Mesenchymal stem cell (in vitro differentiated cells and primary cell): ENCODE results near the gene OR4M2.
"Not testable (repeated sequence)": the region's sequence is repeated elsewhere in the genome, so short reads cannot be mapped to it uniquely, and the experiment has no call there.

ENCODE experiments used
- DNase-seq: peaks from one replicate; pipeline ENCODE4 v3.0.0-alpha.2; 2013
- H2AFZ ChIP-seq: one replicate; pipeline ENCODE4 v1.6.1; 2013; ENCODE audit warnings: low read depth, mild to moderate bottlenecking, control low read depth, inconsistent platforms, low read length, moderate library complexity
- H2AK5ac ChIP-seq: 2 replicates; pipeline ENCODE4 v1.6.1; 2013; ENCODE audit warnings: low read length, moderate library complexity, mild to moderate bottlenecking, inconsistent platforms; ENCODE audit not compliant: severe bottlenecking
- H2BK120ac ChIP-seq: one replicate; pipeline ENCODE4 v1.6.1; 2013; ENCODE audit warnings: low read depth, mild to moderate bottlenecking, inconsistent platforms, low read length, moderate library complexity
- H2BK12ac ChIP-seq, 2 experiments: one replicate each; pipeline ENCODE4 v1.6.1; 2013; ENCODE audit warnings: inconsistent platforms in 2 of 2, low read length in 2 of 2, mild to moderate bottlenecking in 2 of 2, moderate library complexity in 2 of 2, control low read depth in 1 of 2
- H2BK15ac ChIP-seq: one replicate; pipeline ENCODE4 v1.6.1; 2013; ENCODE audit warnings: mild to moderate bottlenecking, low read depth, inconsistent platforms; ENCODE audit not compliant: poor library complexity, severe bottlenecking
- H2BK5ac ChIP-seq: 2 replicates; pipeline ENCODE4 v1.6.1; 2013; ENCODE audit warnings: low read depth, mild to moderate bottlenecking, low read length, control low read depth, inconsistent platforms; ENCODE audit not compliant: poor library complexity, severe bottlenecking
- H3K14ac ChIP-seq, 2 experiments: one replicate each; pipeline ENCODE4 v1.6.1; 2013; ENCODE audit warnings: inconsistent platforms in 2 of 2, low read length in 2 of 2, control low read depth in 1 of 2, mild to moderate bottlenecking in 1 of 2, moderate library complexity in 1 of 2
- H3K18ac ChIP-seq, 2 experiments: one replicate each; pipeline ENCODE4 v1.6.1; 2013; ENCODE audit warnings: inconsistent platforms in 2 of 2, low read length in 2 of 2, control low read depth in 1 of 2, low read depth in 1 of 2, mild to moderate bottlenecking in 1 of 2
- H3K23ac ChIP-seq, 2 experiments: one replicate each; pipeline ENCODE4 v1.6.1; 2013; ENCODE audit warnings: inconsistent platforms in 2 of 2, low read length in 2 of 2, mild to moderate bottlenecking in 2 of 2, moderate library complexity in 2 of 2, control low read depth in 1 of 2
- H3K27ac ChIP-seq: 2 replicates; pipeline ENCODE4 v1.5.1; 2013; ENCODE audit warnings: mild to moderate bottlenecking, moderate library complexity, low read length, control low read depth, inconsistent platforms; ENCODE audit not compliant: poor library complexity, severe bottlenecking
- H3K27me3 ChIP-seq, 2 experiments: 2 replicates each; pipeline versions ENCODE4 v1.6.1 to v1.7.0; 2013; ENCODE audit warnings: low read length in 2 of 2, mild to moderate bottlenecking in 2 of 2, moderate library complexity in 2 of 2, control low read depth in 1 of 2, inconsistent platforms in 1 of 2; ENCODE audit not compliant: control insufficient read depth in 1 of 2, insufficient read depth in 1 of 2
- H3K36me3 ChIP-seq, 2 experiments: 2 replicates each; pipeline versions ENCODE4 v1.6.1 to v1.7.0; 2013; ENCODE audit warnings: low read length in 2 of 2, control low read depth in 1 of 2, inconsistent platforms in 1 of 2, low read depth in 1 of 2, mild to moderate bottlenecking in 1 of 2; ENCODE audit not compliant: insufficient read depth in 2 of 2, control insufficient read depth in 1 of 2
- H3K4ac ChIP-seq, 2 experiments: one replicate each; pipeline ENCODE4 v1.6.1; 2013; ENCODE audit warnings: inconsistent platforms in 2 of 2, low read length in 2 of 2, mild to moderate bottlenecking in 2 of 2, moderate library complexity in 2 of 2, control low read depth in 1 of 2, low read depth in 1 of 2
- H3K4me1 ChIP-seq: 2 replicates; pipeline ENCODE4 v1.6.1; 2013; ENCODE audit warnings: low read depth, low read length, control low read depth; ENCODE audit not compliant: control insufficient read depth, insufficient read depth
- H3K4me2 ChIP-seq: 2 replicates; pipeline ENCODE4 v1.6.1; 2013; ENCODE audit warnings: low read length, mild to moderate bottlenecking, inconsistent platforms; ENCODE audit not compliant: poor library complexity, severe bottlenecking
- H3K4me3 ChIP-seq, 2 experiments: 2 replicates each; pipeline versions ENCODE4 v1.5.1 to v1.7.0; 2013; ENCODE audit warnings: low read length in 2 of 2, mild to moderate bottlenecking in 2 of 2, control low read depth in 1 of 2, low read depth in 1 of 2; ENCODE audit not compliant: insufficient read depth in 1 of 2
- H3K79me1 ChIP-seq: replicated peaks from 2 replicates; pipeline ENCODE4 v1.6.1; 2013; ENCODE audit warnings: mild to moderate bottlenecking, control low read depth, low read length, inconsistent platforms; ENCODE audit not compliant: poor library complexity, severe bottlenecking
- H3K9ac ChIP-seq: 2 replicates; pipeline ENCODE4 v1.7.0; 2013; ENCODE audit warnings: mild to moderate bottlenecking, low read length, moderate library complexity
- H3K9me3 ChIP-seq: 2 replicates; pipeline ENCODE4 v1.7.0; 2013; ENCODE audit warnings: mild to moderate bottlenecking, low read length; ENCODE audit not compliant: control insufficient read depth
- H4K8ac ChIP-seq: one replicate; pipeline ENCODE4 v1.6.1; 2013; ENCODE audit warnings: inconsistent platforms, mild to moderate bottlenecking, low read length, moderate library complexity
- H4K91ac ChIP-seq: one replicate; pipeline ENCODE4 v1.6.1; 2013; ENCODE audit warnings: mild to moderate bottlenecking, low read length, inconsistent platforms
- WGBS: methylation state at CpG from one replicate; pipeline ENCODE4 v1.1.7; 2013; ENCODE audit warnings: mixed read lengths; 5-methylcytosine and 5-hydroxymethylcytosine counted together

OR4M2 gene

DNA sequence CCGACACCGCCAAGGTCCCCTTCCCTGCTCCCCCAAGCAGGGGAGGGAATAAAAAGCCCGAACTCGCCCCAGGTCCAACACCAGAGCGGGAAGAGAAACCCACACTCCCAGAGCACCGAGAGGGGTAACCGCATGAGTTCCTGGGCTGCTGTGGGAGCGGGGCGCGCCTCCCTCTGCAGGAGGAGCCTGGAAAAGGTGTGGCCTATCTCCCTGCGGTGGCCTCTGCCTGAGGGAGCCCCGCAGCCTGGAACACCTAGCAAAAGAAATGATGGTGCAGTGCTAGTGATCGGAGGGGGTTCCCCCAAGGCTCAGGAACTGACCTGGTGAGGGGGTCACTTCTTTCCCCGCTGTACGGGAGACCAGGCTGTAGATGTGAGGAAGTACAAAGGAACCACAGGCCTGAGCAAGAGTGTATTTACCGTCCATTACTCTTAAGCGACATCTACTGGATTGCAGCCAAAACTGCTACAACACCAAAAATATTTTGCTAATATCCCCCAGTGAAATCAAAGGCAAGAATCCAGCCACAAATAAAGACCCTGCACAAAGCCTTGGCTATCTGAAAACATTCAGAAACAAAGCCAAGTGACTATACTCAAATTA lies 19.1 kb downstream of the OR4M2 start:
- not testable (repeated sequence) for H2BK15ac ChIP-seq, H3K27me3 ChIP-seq, H3K36me3 ChIP-seq, H2AFZ ChIP-seq, H4K8ac ChIP-seq, H3K79me1 ChIP-seq, H3K9ac ChIP-seq, H2BK120ac ChIP-seq, H2AK5ac ChIP-seq, H3K23ac ChIP-seq, H3K4me1 ChIP-seq, H3K9me3 ChIP-seq, H3K4me3 ChIP-seq, H3K4ac ChIP-seq, DNase-seq, H4K91ac ChIP-seq, H2BK12ac ChIP-seq, H3K14ac ChIP-seq, H3K4me2 ChIP-seq, H3K27ac ChIP-seq, H2BK5ac ChIP-seq, H3K18ac ChIP-seq
- WGBS, result no CpG with 5 or more reads among the region's 17 CpGs

DNA sequence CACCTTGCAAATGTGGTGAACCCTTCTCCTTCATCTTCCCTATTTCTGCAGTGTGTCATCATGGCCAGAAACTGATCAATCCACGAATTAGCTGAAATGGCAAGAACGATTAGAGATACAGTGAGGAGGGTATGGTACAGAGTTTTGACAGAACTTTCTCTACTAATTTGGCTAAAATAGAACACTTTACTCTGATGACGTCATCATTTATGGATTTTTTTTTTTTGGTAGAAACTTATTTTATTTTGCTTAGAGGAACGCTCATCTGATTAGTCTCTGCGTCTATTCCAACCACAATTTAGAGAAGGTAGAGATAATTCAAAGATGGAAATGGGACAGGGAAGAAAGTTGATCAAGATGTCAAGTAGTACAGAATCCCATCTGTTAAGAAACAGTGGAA lies 41.7 kb downstream of the OR4M2 start:
- H2BK12ac ChIP-seq, H2BK5ac ChIP-seq, H2BK120ac ChIP-seq, H3K4me1 ChIP-seq, H2BK15ac ChIP-seq, H3K9ac ChIP-seq, H4K91ac ChIP-seq, H3K4ac ChIP-seq, H3K23ac ChIP-seq, H3K4me3 ChIP-seq, H3K14ac ChIP-seq, H3K27ac ChIP-seq, H3K27me3 ChIP-seq, H3K79me1 ChIP-seq, H3K36me3 ChIP-seq, H2AFZ ChIP-seq, H2AK5ac ChIP-seq, H3K9me3 ChIP-seq, DNase-seq, H4K8ac ChIP-seq, H3K18ac ChIP-seq, H3K4me2 ChIP-seq: not testable (repeated sequence)
- 80% methylated on average over 1 of the region's 5 CpGs for WGBS
